Spleen (tissue), 7 donors: ENCODE results near the gene MT1X.

Experiments
- CTCF ChIP-seq, 11 experiments: fragments of 200-600 bp in 7 of 11; fragments of 450-650 bp in 4 of 11; sonication (generic) in 4 of 11; IDR thresholded peaks in 8 of 11; conservative IDR thresholded peaks in 3 of 11; 1 replicate in 7 of 11; 2 replicates in 4 of 11; pipeline versions ENCODE4 v1.4.0 to v1.8.0; 2016 to 2021; ENCODE audit warnings: antibody characterized with exemption in 11 of 11, inconsistent platforms in 4 of 11, mild to moderate bottlenecking in 1 of 11
- POLR2A ChIP-seq, 3 donors: fragments of 450-650 bp; IDR thresholded peaks; one replicate each; pipeline ENCODE4 v1.5.1; 2017; ENCODE audit warnings: antibody characterized with exemption in 3 of 3, mild to moderate bottlenecking in 1 of 3
- POLR2AphosphoS5 ChIP-seq, 3 donors: sonication (generic); formaldehyde crosslinking; IDR thresholded peaks; one replicate each; pipeline ENCODE4 v1.5.1; 2017; ENCODE audit warnings: antibody characterized with exemption in 3 of 3
- donor health status: DM: no; HTN: no; CAD: no; lungs with moderate emphysema.
- donor health status: DM: no; HTN: no; CAD: no.
- donor health status: DM: no; HTN: no; CAD: no.

DNA sequence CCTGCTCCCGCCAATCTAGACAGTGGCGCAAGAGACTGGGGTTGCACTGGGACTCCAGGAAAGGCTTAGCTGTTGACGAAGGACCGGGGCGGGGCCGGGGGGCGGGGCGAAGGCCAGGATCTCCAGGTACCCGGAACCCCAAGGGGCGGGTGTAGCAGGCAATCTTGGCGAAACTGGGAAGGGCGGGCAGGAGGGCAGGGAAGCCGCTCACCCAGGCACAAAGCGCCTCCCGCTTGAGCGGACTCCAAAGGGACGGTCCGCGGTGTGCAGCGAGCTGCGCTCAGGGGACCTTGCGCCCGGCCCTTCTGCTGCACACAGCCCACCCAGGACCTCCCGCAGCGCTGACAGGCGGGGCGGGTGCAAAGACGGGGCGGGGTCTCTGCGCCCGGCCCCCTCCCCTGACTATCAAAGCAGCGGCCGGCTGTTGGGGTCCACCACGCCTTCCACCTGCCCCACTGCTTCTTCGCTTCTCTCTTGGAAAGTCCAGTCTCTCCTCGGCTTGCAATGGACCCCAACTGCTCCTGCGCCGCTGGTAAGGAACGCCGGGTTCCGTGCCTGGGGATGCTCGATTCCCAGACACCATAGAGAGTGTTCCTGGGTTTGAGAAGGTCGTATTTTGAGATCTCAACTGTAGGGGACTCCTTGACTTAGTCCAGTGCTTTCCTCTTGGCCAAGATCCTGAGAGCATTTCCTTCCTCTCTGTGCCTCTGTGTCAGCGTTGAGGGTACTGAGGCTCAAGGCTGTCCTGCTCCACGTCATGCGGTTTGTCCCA lies 24.5 kb upstream of the MT1X start, which contains the start of gene MT1F:
- no peak for TF ChIP-seq CTCF (IDR thresholded peaks at IDR 0.05 in 8 of 11, conservative IDR thresholded peaks at IDR 0.05 in 3 of 11)
- TF ChIP-seq POLR2AphosphoS5 (IDR thresholded peaks at IDR 0.05) = peak; percentile 64 to 83 (median 65)
- no peak for TF ChIP-seq POLR2A (IDR thresholded peaks at IDR 0.05)
